ENCODE results near the gene PTPRM.

DNA sequence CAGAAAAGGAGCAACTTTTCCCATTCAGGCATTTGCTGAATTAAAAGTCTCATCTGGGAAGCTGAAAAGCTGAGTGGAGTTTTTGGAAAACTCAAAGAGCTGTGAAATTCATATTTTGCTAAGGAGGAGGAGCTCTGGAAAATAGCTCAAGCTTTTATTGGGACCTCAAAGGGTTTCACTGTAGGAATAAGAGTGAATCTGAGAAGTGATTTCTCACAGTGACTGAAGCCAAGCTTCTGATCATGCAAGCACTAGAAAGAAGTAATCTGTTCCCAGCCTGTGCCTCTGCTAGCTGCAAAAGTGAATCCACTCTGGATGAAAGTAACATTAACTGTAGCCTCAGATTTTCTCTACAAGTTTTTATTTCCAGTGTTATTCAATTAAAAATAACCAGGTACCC is 283.3 kb downstream of the PTPRM start:
- TF ChIP-seq YY1 (IDR thresholded peaks at IDR 0.05; ENCODE audit: insufficient read depth, insufficient read length) (no peak), ZNF274 (IDR thresholded peaks at IDR 0.05; ENCODE audit: low read depth, low read length) (no peak)
